Activated CD8-positive, alpha-beta memory T cell treated with anti-CD3 and anti-CD28 coated beads, Interleukin-2, amount 50 U/mL, for 24 hours (primary cell): ENCODE data around the gene BCOR.

Source experiments
- DNase-seq: peaks from one replicate; pipeline ENCODE4 v3.0.0-alpha.2; 2020; ENCODE audit errors: extremely low read depth

Gene BCOR

GRCh38 chrX:40084471-40085101, 13.2 kb downstream of the BCOR start:
- DNase-seq: no peak

- no peak for DNase-seq
Measured at GRCh38 chrX:40083979-40084359, 13.8 kb downstream of the BCOR start.

DNA sequence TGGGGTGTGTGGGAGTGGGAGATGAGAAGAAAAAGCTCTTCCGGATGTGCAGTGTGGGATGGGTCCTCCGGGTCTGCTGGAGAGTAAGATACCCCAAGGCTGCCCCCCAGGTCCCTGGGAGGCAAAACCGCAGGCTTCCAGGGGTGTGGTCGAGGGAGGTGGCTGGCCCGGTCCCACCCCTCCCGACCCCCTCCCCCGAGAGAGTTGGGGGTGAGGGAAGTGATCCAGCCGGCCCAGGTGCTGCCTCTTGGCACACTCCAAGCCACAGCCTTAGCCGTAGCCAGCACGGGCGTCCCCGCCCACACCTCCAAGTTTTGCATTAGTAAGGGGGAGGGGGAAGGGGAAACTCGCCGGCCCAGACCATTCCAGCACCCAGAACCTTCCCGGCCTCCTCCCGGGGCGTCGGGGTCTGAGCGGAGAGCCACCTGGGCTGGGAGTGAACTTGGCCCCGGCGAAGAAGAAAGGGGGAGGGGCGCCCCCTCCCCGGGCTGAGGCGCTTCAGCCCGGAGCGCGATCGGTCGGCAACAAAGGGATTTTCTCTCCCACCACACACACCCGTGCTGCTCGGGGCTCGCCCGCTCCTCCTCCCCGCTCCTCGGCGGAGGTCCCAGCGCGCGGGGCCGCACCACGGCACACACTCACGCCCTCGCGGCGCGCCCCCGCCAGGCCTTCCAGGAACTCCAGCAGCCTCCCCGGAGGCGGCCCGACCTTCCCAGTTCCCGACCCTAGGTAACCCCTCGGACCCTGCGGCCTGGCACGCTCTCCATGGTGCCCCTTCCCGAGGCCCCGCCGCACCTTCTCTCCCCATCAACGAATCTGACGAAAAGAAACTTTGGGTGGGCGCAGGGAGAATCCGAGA, 14.4 kb downstream of the BCOR start:
- DNase-seq: no peak

GRCh38 chrX:40082447-40083119, 15.2 kb downstream of the BCOR start:
- DNase-seq: no peak

- DNase-seq: no peak
Measured at GRCh38 chrX:40081679-40082068, 16.1 kb downstream of the BCOR start.

- DNase-seq: no peak
Measured at GRCh38 chrX:40080894-40081678, 16.7 kb downstream of the BCOR start.

GRCh38 chrX:40079572-40079971, 18.2 kb downstream of the BCOR start:
- no peak for DNase-seq

GRCh38 chrX:40078489-40079227, 19.1 kb downstream of the BCOR start:
- DNase-seq: no peak

- DNase-seq: no peak
Measured at GRCh38 chrX:40077906-40078305, 19.9 kb downstream of the BCOR start.

- no peak for DNase-seq
Measured at GRCh38 chrX:40076750-40077575, 20.8 kb downstream of the BCOR start.

- DNase-seq: no peak
Measured at GRCh38 chrX:40074959-40075332, 22.8 kb downstream of the BCOR start.

DNA sequence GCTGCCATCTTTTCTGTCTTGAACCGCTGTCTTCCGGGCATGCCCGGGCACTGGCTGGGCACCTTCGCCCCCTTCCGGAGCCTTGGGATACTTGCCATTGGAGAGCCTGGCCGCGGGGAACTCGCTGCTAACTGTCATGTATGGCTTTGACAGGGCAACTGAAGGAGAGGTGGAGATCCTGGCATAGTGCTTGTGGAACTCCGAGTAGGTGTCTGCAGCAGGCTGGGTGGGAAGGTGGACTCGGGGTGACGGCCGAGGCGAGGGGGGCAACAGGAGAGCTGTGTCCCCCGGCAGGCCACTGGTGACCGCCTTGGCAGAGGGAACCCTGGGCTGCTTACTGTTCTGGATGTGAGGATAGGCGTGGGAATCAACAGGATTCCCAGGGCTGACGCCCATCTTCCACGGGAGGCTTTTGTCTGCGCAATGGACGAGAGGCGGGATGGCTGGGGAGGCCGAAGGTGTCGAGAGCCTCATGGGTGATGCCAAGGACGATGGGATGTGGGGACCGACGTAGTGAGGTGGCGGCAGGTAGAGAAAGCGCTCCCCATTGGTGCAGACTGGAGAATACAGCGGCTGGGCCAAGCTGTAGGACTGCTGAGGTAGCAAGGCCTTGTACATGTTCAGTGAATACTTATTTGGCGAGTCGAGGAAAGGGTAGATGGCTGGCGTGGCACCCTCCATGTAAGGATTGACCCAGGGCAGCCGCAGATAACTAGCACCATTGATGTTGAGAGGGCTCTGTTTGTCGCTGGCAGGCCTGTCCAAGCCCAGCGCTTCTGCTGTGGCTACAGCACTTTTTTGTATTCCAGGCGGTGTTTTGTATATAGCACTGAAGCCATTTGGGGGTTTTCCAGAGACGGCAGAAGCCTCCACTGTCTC, 23.4 kb downstream of the BCOR start:
- DNase-seq: no peak

GRCh38 chrX:40073439-40074054, 24.2 kb downstream of the BCOR start:
- no peak for DNase-seq

DNA sequence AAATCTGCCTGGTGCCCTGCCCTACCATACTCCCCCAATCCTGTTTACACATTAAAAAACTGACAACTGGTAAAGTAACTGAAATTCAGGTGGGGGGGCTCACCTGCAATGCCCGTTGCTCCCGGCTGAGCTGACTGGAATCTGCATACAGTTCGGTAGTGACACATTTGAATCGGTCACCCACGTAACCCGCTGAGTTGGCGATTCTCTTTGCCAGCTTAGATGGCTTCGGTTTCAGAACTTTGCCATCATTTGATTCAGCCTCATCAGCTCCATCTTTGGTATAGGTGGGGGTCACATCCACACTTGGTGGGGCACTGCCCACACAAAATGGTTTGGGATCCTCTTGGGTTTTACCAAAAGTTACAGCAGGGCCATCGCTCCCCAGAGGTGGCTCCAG, 25.5 kb downstream of the BCOR start:
- DNase-seq: no peak

GRCh38 chrX:40068048-40068447, 29.7 kb downstream of the BCOR start:
- DNase-seq: no peak

GRCh38 chrX:40066700-40067099, 31.1 kb downstream of the BCOR start:
- DNase-seq: no peak

DNA sequence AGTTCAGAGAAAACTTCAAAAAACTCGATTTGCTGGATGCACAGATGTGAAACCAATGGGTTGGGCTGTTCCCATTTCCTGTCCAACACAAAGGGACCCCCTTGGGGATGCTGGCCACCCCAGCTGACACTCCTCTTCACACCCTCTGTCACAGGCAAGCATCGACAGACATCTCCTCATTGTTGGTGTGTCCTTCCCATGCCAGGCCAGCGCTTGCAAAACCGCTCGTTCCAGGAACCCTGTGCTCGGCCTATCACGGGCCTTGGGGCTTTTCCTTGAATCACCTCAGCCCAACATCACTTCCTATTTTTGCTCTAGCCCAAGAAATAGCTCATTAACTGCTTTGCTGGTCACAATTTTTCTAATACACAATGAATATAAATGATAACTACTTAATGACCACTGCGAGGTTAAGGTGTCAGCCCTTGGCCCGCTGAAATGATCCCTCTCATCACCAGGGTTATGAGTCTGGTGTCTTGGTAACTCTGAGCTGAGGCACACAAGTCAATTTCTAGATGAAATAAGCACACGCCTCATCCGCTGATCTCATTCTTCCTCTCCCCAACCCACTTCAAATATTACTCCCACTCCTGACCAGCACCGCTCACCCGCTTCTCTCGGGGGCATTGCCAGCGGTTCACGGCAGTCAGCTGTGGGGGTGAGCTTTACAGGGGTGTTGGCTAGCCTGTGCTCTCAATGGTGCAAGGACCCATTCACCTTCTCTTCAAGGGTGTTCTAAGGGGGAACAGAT, 32.3 kb downstream of the BCOR start:
- DNase-seq: no peak

- DNase-seq: no peak
Measured at GRCh38 chrX:40064055-40064597, 33.6 kb downstream of the BCOR start.
